BLaER1 treated with 17β-estradiol and CSF1 and Interleukin-3, amounts not matched to agents 10 nM and 100 nM (cell line): ENCODE measurements around the gene PIK3C2B.

Source experiments
- H3K27ac ChIP-seq, 11 experiments: shearing (Covaris generic); formaldehyde crosslinking; 2 replicates each; pipeline ENCODE4 v1.8.1; 2022
- H3K27me3 ChIP-seq, 11 experiments: shearing (Covaris generic); formaldehyde crosslinking; 2 replicates each; pipeline ENCODE4 v1.8.1; 2022
- H3K36me3 ChIP-seq, 11 experiments: shearing (Covaris generic); formaldehyde crosslinking; 2 replicates each; pipeline ENCODE4 v1.8.1; 2022
- H3K4me1 ChIP-seq, 10 experiments: shearing (Covaris generic); formaldehyde crosslinking; 2 replicates each; pipeline ENCODE4 v1.8.1; 2022
- H3K4me2 ChIP-seq, 11 experiments: shearing (Covaris generic); formaldehyde crosslinking; 2 replicates each; pipeline ENCODE4 v1.8.1; 2022
- H3K4me3 ChIP-seq, 10 experiments: shearing (Covaris generic); formaldehyde crosslinking; 2 replicates each; pipeline ENCODE4 v1.8.1; 2022
- H3K9ac ChIP-seq, 11 experiments: shearing (Covaris generic); formaldehyde crosslinking; 2 replicates each; pipeline ENCODE4 v1.8.1; 2022
- H3K9me3 ChIP-seq, 11 experiments: shearing (Covaris generic); formaldehyde crosslinking; replicated peaks in 1 of 11; 2 replicates each; pipeline ENCODE4 v1.8.1; 2022
- H4K20me1 ChIP-seq, 11 experiments: shearing (Covaris generic); formaldehyde crosslinking; 2 replicates each; pipeline ENCODE4 v1.8.1; 2022
- Cebpa-rat ChIP-seq, 11 experiments: shearing (Covaris generic); IDR thresholded peaks; 2 replicates each; pipeline ENCODE4 v1.8.1; 2022

Gene PIK3C2B

GRCh38 chr1:204503913-204504519 lies 9.4 kb upstream of the PIK3C2B start:
- H3K9me3 ChIP-seq, result peaks cover 0 to 4% (median 0%) of the 10 kb centered on the region in 11 experiments; a peak in 1 of 22 replicates

GRCh38 chr1:204503122-204503912 lies 8.7 kb upstream of the PIK3C2B start:
- H3K27ac ChIP-seq, result peak overlapping the region in 6 of 11 experiments; percentile 8 to 91 (median 60); a peak in 9 of 22 replicates
- no peak overlapping the region for H3K4me3 ChIP-seq
- no peaks in the 10 kb centered on the region for H4K20me1 ChIP-seq
- peaks cover 0 to 4% (median 0%) of the 10 kb centered on the region in 11 experiments; a peak in 1 of 22 replicates for H3K9me3 ChIP-seq
- peaks cover 49 to 66% (median 61%) of the 10 kb centered on the region in 10 experiments for H3K4me1 ChIP-seq
- peak overlapping the region in 8 of 11 experiments; percentile 4 to 30 (median 13); a peak in 8 of 22 replicates for H3K9ac ChIP-seq
- no peaks in the 10 kb centered on the region for H3K27me3 ChIP-seq
- H3K4me2 ChIP-seq, result peak overlapping the region; percentile 28 to 90 (median 61); a peak in 21 of 22 replicates
- TF ChIP-seq Cebpa-rat (IDR thresholded peaks at IDR 0.05), result no peak
- no peaks in the 10 kb centered on the region for H3K36me3 ChIP-seq

More at GRCh38 chr1:204503913-204504519, 9.4 kb upstream of the PIK3C2B start:
- no peak for TF ChIP-seq Cebpa-rat (IDR thresholded peaks at IDR 0.05)
- Histone ChIP-seq H3K4me3 (no peak overlapping the region), H3K36me3 (no peaks in the 10 kb centered on the region), H3K27ac (peak overlapping the region in 7 of 11 experiments; percentile 0 to 91 (median 39); a peak in 9 of 22 replicates), H3K4me1 (peaks cover 50 to 66% (median 58%) of the 10 kb centered on the region in 10 experiments), H3K9ac (peak overlapping the region in 8 of 11 experiments; percentile 4 to 20 (median 13); a peak in 6 of 22 replicates), H4K20me1 (no peaks in the 10 kb centered on the region), H3K4me2 (peak overlapping the region; percentile 41 to 90 (median 63); a peak in 19 of 22 replicates), H3K27me3 (no peaks in the 10 kb centered on the region)

- peaks cover 0 to 4% (median 0%) of the 10 kb centered on the region in 11 experiments; a peak in 1 of 22 replicates for H3K9me3 ChIP-seq
- H3K4me2 ChIP-seq, result no peak overlapping the region
- H3K36me3 ChIP-seq, result no peaks in the 10 kb centered on the region
- H3K4me1 ChIP-seq, result peaks cover 41 to 69% (median 59%) of the 10 kb centered on the region in 10 experiments
- H3K9ac ChIP-seq, result no peak overlapping the region
- H3K4me3 ChIP-seq, result no peak overlapping the region
- no peak for TF ChIP-seq Cebpa-rat (IDR thresholded peaks at IDR 0.05)
- H4K20me1 ChIP-seq, result no peaks in the 10 kb centered on the region
- no peaks in the 10 kb centered on the region for H3K27me3 ChIP-seq
- no peak overlapping the region; a peak in 1 of 22 replicates for H3K27ac ChIP-seq
Observed at GRCh38 chr1:204502241-204502640, 7.6 kb upstream of the PIK3C2B start.

GRCh38 chr1:204499511-204500468 lies 5.2 kb upstream of the PIK3C2B start:
- Histone ChIP-seq H3K27me3 (no peaks in the 10 kb centered on the region), H3K9ac (no peak overlapping the region), H3K36me3 (no peaks in the 10 kb centered on the region), H3K4me1 (peaks cover 48 to 80% (median 69%) of the 10 kb centered on the region in 10 experiments), H3K4me3 (no peak overlapping the region), H3K4me2 (peak overlapping the region; percentile 8 to 55 (median 43); a peak in 20 of 22 replicates), H3K27ac (no peak overlapping the region), H3K9me3 (peaks cover 0 to 4% (median 0%) of the 10 kb centered on the region in 11 experiments; a peak in 1 of 22 replicates), H4K20me1 (no peaks in the 10 kb centered on the region)
- TF ChIP-seq Cebpa-rat (IDR thresholded peaks at IDR 0.05), result peak in 6 of 11 experiments; percentile 12 to 59 (median 23); a peak in 1 of 22 replicates

- no peak for TF ChIP-seq Cebpa-rat (IDR thresholded peaks at IDR 0.05)
Observed at GRCh38 chr1:204498981-204499380, 4.4 kb upstream of the PIK3C2B start.

GRCh38 chr1:204495777-204496176 lies 1.2 kb upstream of the PIK3C2B start:
- Histone ChIP-seq H3K36me3 (peaks cover 0 to 1% (median 0%) of the 10 kb centered on the region in 11 experiments; a peak in 3 of 22 replicates), H3K27me3 (no peaks in the 10 kb centered on the region), H3K4me3 (peak overlapping the region in 6 of 10 experiments; percentile 78 to 97 (median 90); a peak in 8 of 20 replicates), H4K20me1 (peaks cover 0 to 26% (median 11%) of the 10 kb centered on the region in 11 experiments; a peak in 12 of 22 replicates), H3K9me3 (peaks cover 0 to 4% (median 0%) of the 10 kb centered on the region in 11 experiments; a peak in 1 of 22 replicates), H3K4me2 (peak overlapping the region; percentile 91 to 99 (median 97)), H3K9ac (peak overlapping the region in 7 of 11 experiments; percentile 86 to 96 (median 93); a peak in 8 of 22 replicates), H3K27ac (peak overlapping the region in 4 of 11 experiments; percentile 92 to 98 (median 96); a peak in 3 of 22 replicates), H3K4me1 (peaks cover 58 to 78% (median 72%) of the 10 kb centered on the region in 10 experiments)
- no peak for TF ChIP-seq Cebpa-rat (IDR thresholded peaks at IDR 0.05)

More at GRCh38 chr1:204498981-204499380, 4.4 kb upstream of the PIK3C2B start:
- Histone ChIP-seq H4K20me1 (no peaks in the 10 kb centered on the region), H3K36me3 (no peaks in the 10 kb centered on the region), H3K27ac (no peak overlapping the region), H3K27me3 (no peaks in the 10 kb centered on the region), H3K4me3 (no peak overlapping the region), H3K9ac (no peak overlapping the region), H3K4me2 (peak overlapping the region; percentile 8 to 55 (median 43)), H3K9me3 (peaks cover 0 to 4% (median 0%) of the 10 kb centered on the region in 11 experiments; a peak in 1 of 22 replicates), H3K4me1 (peaks cover 46 to 72% (median 61%) of the 10 kb centered on the region in 10 experiments)

GRCh38 chr1:204495078-204495753 lies 611 bp upstream of the PIK3C2B start:
- peaks cover 0 to 3% (median 0%) of the 10 kb centered on the region in 11 experiments; a peak in 1 of 22 replicates for H3K9me3 ChIP-seq
- peaks cover 0 to 32% (median 12%) of the 10 kb centered on the region in 11 experiments; a peak in 13 of 22 replicates for H4K20me1 ChIP-seq
- H3K4me3 ChIP-seq, result peak overlapping the region; percentile 69 to 97 (median 92)
- peaks cover 0 to 7% (median 3%) of the 10 kb centered on the region in 11 experiments; a peak in 7 of 22 replicates for H3K36me3 ChIP-seq
- H3K27me3 ChIP-seq, result no peaks in the 10 kb centered on the region
- peak overlapping the region in 10 of 11 experiments; percentile 76 to 98 (median 92); a peak in 20 of 22 replicates for H3K27ac ChIP-seq
- peak overlapping the region; percentile 91 to 99 (median 97) for H3K4me2 ChIP-seq
- H3K9ac ChIP-seq, result peak overlapping the region; percentile 78 to 96 (median 93)
- TF ChIP-seq Cebpa-rat (IDR thresholded peaks at IDR 0.05), result no peak
- peaks cover 60 to 83% (median 77%) of the 10 kb centered on the region in 10 experiments for H3K4me1 ChIP-seq
